HepG2 (cell line): ENCODE results near the gene GNAI2. TPM values are rescaled to one million over a fixed set of nuclear protein-coding genes. Genes with fewer than 3 reads are reported as not detected.
A peak's percentile ranks its signal among the peaks of the same experiment; 100 is the strongest.

Experiments used
- ATF7-NPFF ChIP-seq: sonication (generic); formaldehyde crosslinking; IDR thresholded peaks from 2 replicates; pipeline ENCODE4 v1.8.1; 2023; ENCODE audit warnings: mild to moderate bottlenecking, low read depth, missing genetic modification reagents, moderate library complexity
- GFI1 ChIP-seq: sonication (generic); formaldehyde crosslinking; IDR thresholded peaks from 2 replicates; pipeline ENCODE4 v1.5.0; 2020; ENCODE audit warnings: missing genetic modification reagents, mild to moderate bottlenecking, borderline replicate concordance
- HNF4A ChIP-seq: sonication (generic); formaldehyde crosslinking; IDR thresholded peaks from 2 replicates; pipeline ENCODE4 v1.4.0; 2020; ENCODE audit warnings: missing genetic modification reagents
- MED13 ChIP-seq: sonication (generic); formaldehyde crosslinking; IDR thresholded peaks from 2 replicates; pipeline ENCODE4 v1.5.0; 2020; ENCODE audit warnings: missing genetic modification reagents
- MTA3 ChIP-seq: sonication (generic); formaldehyde crosslinking; IDR thresholded peaks from 2 replicates; pipeline ENCODE4 v1.4.0; 2020; ENCODE audit warnings: missing genetic modification reagents
- MXD4 ChIP-seq: IDR thresholded peaks from 2 replicates; pipeline ENCODE4 v1.6.1; 2016; ENCODE audit warnings: mild to moderate bottlenecking, missing biosample characterization, missing genetic modification reagents
- SATB2 ChIP-seq: sonication (generic); formaldehyde crosslinking; IDR thresholded peaks from 2 replicates; pipeline ENCODE4 v1.5.0; 2020; ENCODE audit warnings: missing genetic modification reagents
- SOX5 ChIP-seq: IDR thresholded peaks from 2 replicates; pipeline ENCODE4 v1.6.1; 2016; ENCODE audit warnings: borderline replicate concordance
- SP4 ChIP-seq: sonication (generic); formaldehyde crosslinking; IDR thresholded peaks from 2 replicates; pipeline ENCODE4 v1.8.1; 2023; ENCODE audit warnings: mild to moderate bottlenecking, missing genetic modification reagents
- SRY ChIP-seq: sonication (generic); formaldehyde crosslinking; IDR thresholded peaks from 2 replicates; pipeline ENCODE4 v1.8.0; 2022; ENCODE audit warnings: mild to moderate bottlenecking, missing genetic modification reagents
- SSRP1 ChIP-seq: IDR thresholded peaks from 2 replicates; pipeline ENCODE4 v1.6.1; 2016; ENCODE audit warnings: control low read depth
- TARDBP ChIP-seq: sonication (generic); formaldehyde crosslinking; IDR thresholded peaks from 2 replicates; pipeline ENCODE4 v1.8.0; 2022; ENCODE audit warnings: mild to moderate bottlenecking, missing genetic modification reagents
- TGIF2 ChIP-seq: IDR thresholded peaks from 2 replicates; pipeline ENCODE4 v1.6.1; 2016; ENCODE audit warnings: control low read depth, missing compliant biosample characterization
- ZNF225 ChIP-seq: sonication (generic); formaldehyde crosslinking; IDR thresholded peaks from 2 replicates; pipeline ENCODE4 v1.4.0; 2020; ENCODE audit warnings: mild to moderate bottlenecking, missing genetic modification reagents
- ZNF879 ChIP-seq: sonication (generic); formaldehyde crosslinking; IDR thresholded peaks from 2 replicates; pipeline ENCODE4 v1.8.1; 2023; ENCODE audit warnings: missing genetic modification reagents
- polyA plus RNA-seq, 8 experiments: library from polyadenylated mRNA; depleted of rRNA in 3 of 8; stranded (reverse) in 7 of 8; unstranded in 1 of 8; fragments of >200 nt; fragmentation: Illumina TruSeq in 4 of 8; extraction: Trizol in 4 of 8; gene quantifications; 2 replicates each; pipeline versions ENCODE4 v1.2.1 to v1.2.3, GENCODE V29; 2011 to 2016; ENCODE audit warnings: low read depth in 4 of 8, missing spikeins in 1 of 8, mixed read lengths in 1 of 8; ENCODE audit not compliant: insufficient read depth in 1 of 8
- total RNA-seq, 5 experiments: library from RNA; depleted of rRNA; stranded (reverse); fragments of >200 nt; fragmentation: Illumina TruSeq; extraction: Trizol; gene quantifications; 2 replicates each; pipeline ENCODE4 v1.2.3, GENCODE V29; 2016; ENCODE audit warnings: low read depth in 1 of 5
- TF ChIP-seq, protein P1 (sequence below): IDR thresholded peaks from 2 replicates; pipeline ENCODE4 v1.6.1; 2012; ENCODE audit warnings: low read length, improper control_type of control experiment
- TF ChIP-seq, protein P2 (sequence below): sonication (generic); formaldehyde crosslinking; IDR thresholded peaks from 2 replicates; pipeline ENCODE4 v1.4.0; 2020; ENCODE audit warnings: mild to moderate bottlenecking, missing genetic modification reagents, borderline replicate concordance
- TF ChIP-seq, protein P3 (sequence below): sonication (generic); formaldehyde crosslinking; IDR thresholded peaks from 2 replicates; pipeline ENCODE4 v1.9.0; 2022; ENCODE audit warnings: missing genetic modification reagents, mild to moderate bottlenecking, borderline replicate concordance
- TF ChIP-seq, protein P4 (sequence below): sonication (generic); formaldehyde crosslinking; IDR thresholded peaks from 2 replicates; pipeline ENCODE4 v1.4.0; 2020; ENCODE audit warnings: missing genetic modification reagents

GNAI2 gene
- total and polyA plus RNA-seq, 2 of the 13 experiments (the other 11 are each of a cell fraction or from before 2014, with no cell fraction given), result 51.1 to 66.2 TPM

DNA sequence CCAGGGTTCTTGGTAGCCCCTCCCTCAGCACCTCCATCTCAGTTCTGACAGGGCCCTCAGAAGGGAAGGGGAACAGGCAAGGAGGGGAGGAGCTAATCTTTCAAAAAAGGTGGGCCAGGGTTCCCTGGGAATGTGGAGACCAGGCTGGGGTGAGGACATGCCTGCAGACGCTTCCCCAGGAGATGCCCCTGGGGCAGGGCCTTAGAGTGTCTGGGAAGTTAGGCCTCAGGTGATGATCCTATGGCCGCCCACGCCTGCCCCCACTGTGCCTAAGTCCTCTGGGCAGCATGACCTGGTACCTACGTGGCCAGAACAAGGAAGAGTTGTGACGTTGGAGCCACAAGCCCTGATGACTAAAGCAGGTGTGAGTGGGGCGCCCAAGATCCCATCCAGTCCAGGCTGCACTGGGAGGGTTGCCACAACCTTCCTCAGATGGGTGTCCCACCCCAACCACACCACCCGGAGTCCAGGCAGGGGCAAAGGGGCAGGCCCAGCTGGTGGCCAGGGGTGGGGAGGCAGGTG is 29.0 kb downstream of the GNAI2 start (continued):
- TF ChIP-seq, protein P1, sequence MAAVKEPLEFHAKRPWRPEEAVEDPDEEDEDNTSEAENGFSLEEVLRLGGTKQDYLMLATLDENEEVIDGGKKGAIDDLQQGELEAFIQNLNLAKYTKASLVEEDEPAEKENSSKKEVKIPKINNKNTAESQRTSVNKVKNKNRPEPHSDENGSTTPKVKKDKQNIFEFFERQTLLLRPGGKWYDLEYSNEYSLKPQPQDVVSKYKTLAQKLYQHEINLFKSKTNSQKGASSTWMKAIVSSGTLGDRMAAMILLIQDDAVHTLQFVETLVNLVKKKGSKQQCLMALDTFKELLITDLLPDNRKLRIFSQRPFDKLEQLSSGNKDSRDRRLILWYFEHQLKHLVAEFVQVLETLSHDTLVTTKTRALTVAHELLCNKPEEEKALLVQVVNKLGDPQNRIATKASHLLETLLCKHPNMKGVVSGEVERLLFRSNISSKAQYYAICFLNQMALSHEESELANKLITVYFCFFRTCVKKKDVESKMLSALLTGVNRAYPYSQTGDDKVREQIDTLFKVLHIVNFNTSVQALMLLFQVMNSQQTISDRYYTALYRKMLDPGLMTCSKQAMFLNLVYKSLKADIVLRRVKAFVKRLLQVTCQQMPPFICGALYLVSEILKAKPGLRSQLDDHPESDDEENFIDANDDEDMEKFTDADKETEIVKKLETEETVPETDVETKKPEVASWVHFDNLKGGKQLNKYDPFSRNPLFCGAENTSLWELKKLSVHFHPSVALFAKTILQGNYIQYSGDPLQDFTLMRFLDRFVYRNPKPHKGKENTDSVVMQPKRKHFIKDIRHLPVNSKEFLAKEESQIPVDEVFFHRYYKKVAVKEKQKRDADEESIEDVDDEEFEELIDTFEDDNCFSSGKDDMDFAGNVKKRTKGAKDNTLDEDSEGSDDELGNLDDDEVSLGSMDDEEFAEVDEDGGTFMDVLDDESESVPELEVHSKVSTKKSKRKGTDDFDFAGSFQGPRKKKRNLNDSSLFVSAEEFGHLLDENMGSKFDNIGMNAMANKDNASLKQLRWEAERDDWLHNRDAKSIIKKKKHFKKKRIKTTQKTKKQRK, result no peak
- TF ChIP-seq HNF4A (CRISPR knock-in tag), result no peak
- no peak for TF ChIP-seq ZNF879 (CRISPR knock-in tag)
- no peak for TF ChIP-seq SRY (CRISPR knock-in tag)
- TF ChIP-seq TARDBP, result no peak
- TF ChIP-seq ATF7-NPFF (CRISPR knock-in tag), result 0 out of 2 replicates have a peak, but pooled peaks have one; percentile 20
- TF ChIP-seq MTA3 (CRISPR knock-in tag), result no peak
- no peak for TF ChIP-seq MXD4 (CRISPR knock-in tag)
- TF ChIP-seq ZNF225 (CRISPR knock-in tag), result no peak
- no peak for TF ChIP-seq GFI1
- no peak for TF ChIP-seq SP4 (CRISPR knock-in tag)
- TF ChIP-seq, protein P2, sequence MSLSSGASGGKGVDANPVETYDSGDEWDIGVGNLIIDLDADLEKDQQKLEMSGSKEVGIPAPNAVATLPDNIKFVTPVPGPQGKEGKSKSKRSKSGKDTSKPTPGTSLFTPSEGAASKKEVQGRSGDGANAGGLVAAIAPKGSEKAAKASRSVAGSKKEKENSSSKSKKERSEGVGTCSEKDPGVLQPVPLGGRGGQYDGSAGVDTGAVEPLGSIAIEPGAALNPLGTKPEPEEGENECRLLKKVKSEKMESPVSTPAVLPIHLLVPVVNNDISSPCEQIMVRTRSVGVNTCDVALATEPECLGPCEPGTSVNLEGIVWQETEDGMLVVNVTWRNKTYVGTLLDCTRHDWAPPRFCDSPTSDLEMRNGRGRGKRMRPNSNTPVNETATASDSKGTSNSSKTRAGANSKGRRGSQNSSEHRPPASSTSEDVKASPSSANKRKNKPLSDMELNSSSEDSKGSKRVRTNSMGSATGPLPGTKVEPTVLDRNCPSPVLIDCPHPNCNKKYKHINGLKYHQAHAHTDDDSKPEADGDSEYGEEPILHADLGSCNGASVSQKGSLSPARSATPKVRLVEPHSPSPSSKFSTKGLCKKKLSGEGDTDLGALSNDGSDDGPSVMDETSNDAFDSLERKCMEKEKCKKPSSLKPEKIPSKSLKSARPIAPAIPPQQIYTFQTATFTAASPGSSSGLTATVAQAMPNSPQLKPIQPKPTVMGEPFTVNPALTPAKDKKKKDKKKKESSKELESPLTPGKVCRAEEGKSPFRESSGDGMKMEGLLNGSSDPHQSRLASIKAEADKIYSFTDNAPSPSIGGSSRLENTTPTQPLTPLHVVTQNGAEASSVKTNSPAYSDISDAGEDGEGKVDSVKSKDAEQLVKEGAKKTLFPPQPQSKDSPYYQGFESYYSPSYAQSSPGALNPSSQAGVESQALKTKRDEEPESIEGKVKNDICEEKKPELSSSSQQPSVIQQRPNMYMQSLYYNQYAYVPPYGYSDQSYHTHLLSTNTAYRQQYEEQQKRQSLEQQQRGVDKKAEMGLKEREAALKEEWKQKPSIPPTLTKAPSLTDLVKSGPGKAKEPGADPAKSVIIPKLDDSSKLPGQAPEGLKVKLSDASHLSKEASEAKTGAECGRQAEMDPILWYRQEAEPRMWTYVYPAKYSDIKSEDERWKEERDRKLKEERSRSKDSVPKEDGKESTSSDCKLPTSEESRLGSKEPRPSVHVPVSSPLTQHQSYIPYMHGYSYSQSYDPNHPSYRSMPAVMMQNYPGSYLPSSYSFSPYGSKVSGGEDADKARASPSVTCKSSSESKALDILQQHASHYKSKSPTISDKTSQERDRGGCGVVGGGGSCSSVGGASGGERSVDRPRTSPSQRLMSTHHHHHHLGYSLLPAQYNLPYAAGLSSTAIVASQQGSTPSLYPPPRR, result no peak
- TF ChIP-seq SSRP1, result no peak
- TF ChIP-seq SOX5 (CRISPR knock-in tag), result 0 out of 2 replicates have a peak, but pooled peaks have one; percentile 6
- TF ChIP-seq, protein P3, sequence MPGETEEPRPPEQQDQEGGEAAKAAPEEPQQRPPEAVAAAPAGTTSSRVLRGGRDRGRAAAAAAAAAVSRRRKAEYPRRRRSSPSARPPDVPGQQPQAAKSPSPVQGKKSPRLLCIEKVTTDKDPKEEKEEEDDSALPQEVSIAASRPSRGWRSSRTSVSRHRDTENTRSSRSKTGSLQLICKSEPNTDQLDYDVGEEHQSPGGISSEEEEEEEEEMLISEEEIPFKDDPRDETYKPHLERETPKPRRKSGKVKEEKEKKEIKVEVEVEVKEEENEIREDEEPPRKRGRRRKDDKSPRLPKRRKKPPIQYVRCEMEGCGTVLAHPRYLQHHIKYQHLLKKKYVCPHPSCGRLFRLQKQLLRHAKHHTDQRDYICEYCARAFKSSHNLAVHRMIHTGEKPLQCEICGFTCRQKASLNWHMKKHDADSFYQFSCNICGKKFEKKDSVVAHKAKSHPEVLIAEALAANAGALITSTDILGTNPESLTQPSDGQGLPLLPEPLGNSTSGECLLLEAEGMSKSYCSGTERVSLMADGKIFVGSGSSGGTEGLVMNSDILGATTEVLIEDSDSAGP (CRISPR knock-in tag), result no peak
- TF ChIP-seq MED13, result no peak
- TF ChIP-seq, protein P4, sequence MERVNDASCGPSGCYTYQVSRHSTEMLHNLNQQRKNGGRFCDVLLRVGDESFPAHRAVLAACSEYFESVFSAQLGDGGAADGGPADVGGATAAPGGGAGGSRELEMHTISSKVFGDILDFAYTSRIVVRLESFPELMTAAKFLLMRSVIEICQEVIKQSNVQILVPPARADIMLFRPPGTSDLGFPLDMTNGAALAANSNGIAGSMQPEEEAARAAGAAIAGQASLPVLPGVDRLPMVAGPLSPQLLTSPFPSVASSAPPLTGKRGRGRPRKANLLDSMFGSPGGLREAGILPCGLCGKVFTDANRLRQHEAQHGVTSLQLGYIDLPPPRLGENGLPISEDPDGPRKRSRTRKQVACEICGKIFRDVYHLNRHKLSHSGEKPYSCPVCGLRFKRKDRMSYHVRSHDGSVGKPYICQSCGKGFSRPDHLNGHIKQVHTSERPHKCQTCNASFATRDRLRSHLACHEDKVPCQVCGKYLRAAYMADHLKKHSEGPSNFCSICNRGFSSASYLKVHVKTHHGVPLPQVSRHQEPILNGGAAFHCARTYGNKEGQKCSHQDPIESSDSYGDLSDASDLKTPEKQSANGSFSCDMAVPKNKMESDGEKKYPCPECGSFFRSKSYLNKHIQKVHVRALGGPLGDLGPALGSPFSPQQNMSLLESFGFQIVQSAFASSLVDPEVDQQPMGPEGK (CRISPR knock-in tag), result no peak
- TF ChIP-seq TGIF2 (CRISPR knock-in tag), result no peak
- no peak for TF ChIP-seq SATB2
